ENCODE data around the gene CER1.

CER1 gene

GRCh38 chr9:14715102-14715501, 7.4 kb downstream of the CER1 start:
- TF ChIP-seq OSR1 (CRISPR knock-in tag; IDR thresholded peaks at IDR 0.05) (no peak), TCF4 (CRISPR knock-in tag; IDR thresholded peaks at IDR 0.05; ENCODE audit: borderline replicate concordance) (no peak), GLIS3 (CRISPR knock-in tag; IDR thresholded peaks at IDR 0.05) (no peak), ISL1 (CRISPR knock-in tag; IDR thresholded peaks at IDR 0.05) (0 out of 2 replicates have a peak, but pooled peaks have one; percentile 13), CSDC2 (CRISPR knock-in tag; IDR thresholded peaks at IDR 0.05) (no peak)
- no peak for ATAC-seq

- ATAC-seq: no peak
- TF ChIP-seq TCF4 (CRISPR knock-in tag; IDR thresholded peaks at IDR 0.05; ENCODE audit: borderline replicate concordance) (no peak), CSRNP3 (CRISPR knock-in tag; IDR thresholded peaks at IDR 0.05) (no peak), ISL1 (CRISPR knock-in tag; IDR thresholded peaks at IDR 0.05) (no peak), TSHZ2 (CRISPR knock-in tag; IDR thresholded peaks at IDR 0.05) (no peak), ESRRG (CRISPR knock-in tag; IDR thresholded peaks at IDR 0.05) (no peak), PPARA (CRISPR knock-in tag; IDR thresholded peaks at IDR 0.05; ENCODE audit: borderline replicate concordance) (no peak), ZNF8 (CRISPR knock-in tag; IDR thresholded peaks at IDR 0.05) (no peak)
Measured at GRCh38 chr9:14713187-14713767, 9.3 kb downstream of the CER1 start.

- no peak for ATAC-seq
- TF ChIP-seq ISL1 (CRISPR knock-in tag; IDR thresholded peaks at IDR 0.05) (peak; percentile 10; the same call in 1 of the 2 replicates), BACH2 (CRISPR knock-in tag; IDR thresholded peaks at IDR 0.05; ENCODE audit: borderline replicate concordance) (no peak)
Measured at GRCh38 chr9:14710804-14711203, 11.7 kb downstream of the CER1 start.

- TF ChIP-seq ZNF8 (CRISPR knock-in tag; IDR thresholded peaks at IDR 0.05): no peak
Measured at GRCh38 chr9:14706530-14707140, 15.9 kb downstream of the CER1 start.

GRCh38 chr9:14705079-14705478, 17.5 kb downstream of the CER1 start:
- ATAC-seq: no peak
- TF ChIP-seq TOX (CRISPR knock-in tag; IDR thresholded peaks at IDR 0.05; ENCODE audit: borderline replicate concordance) (no peak), ZFP3 (CRISPR knock-in tag; IDR thresholded peaks at IDR 0.05) (no peak), TCF4 (CRISPR knock-in tag; IDR thresholded peaks at IDR 0.05; ENCODE audit: borderline replicate concordance) (no peak), PATZ1 (CRISPR knock-in tag; IDR thresholded peaks at IDR 0.05; ENCODE audit: borderline replicate concordance) (no peak), BACH2 (CRISPR knock-in tag; IDR thresholded peaks at IDR 0.05; ENCODE audit: borderline replicate concordance) (no peak), RARB (CRISPR knock-in tag; IDR thresholded peaks at IDR 0.05) (no peak), CREB5 (CRISPR knock-in tag; IDR thresholded peaks at IDR 0.05; ENCODE audit: low read depth) (no peak), ZNF70 (CRISPR knock-in tag; IDR thresholded peaks at IDR 0.05) (no peak), ZC3H10 (CRISPR knock-in tag; IDR thresholded peaks at IDR 0.05) (no peak), ARNTL (CRISPR knock-in tag; IDR thresholded peaks at IDR 0.05; ENCODE audit: borderline replicate concordance, low read depth) (no peak), ESRRG (CRISPR knock-in tag; IDR thresholded peaks at IDR 0.05) (no peak), SNAI2 (CRISPR knock-in tag; IDR thresholded peaks at IDR 0.05) (no peak), OSR1 (CRISPR knock-in tag; IDR thresholded peaks at IDR 0.05) (no peak), PPARA (CRISPR knock-in tag; IDR thresholded peaks at IDR 0.05; ENCODE audit: borderline replicate concordance) (no peak), ZNF565 (CRISPR knock-in tag; conservative IDR thresholded peaks at IDR 0.05; ENCODE audit: low read depth) (no peak), POU6F1 (CRISPR knock-in tag; IDR thresholded peaks at IDR 0.05; ENCODE audit: borderline replicate concordance, low read depth) (no peak), TSHZ2 (CRISPR knock-in tag; IDR thresholded peaks at IDR 0.05) (no peak)

More at GRCh38 chr9:14706530-14707140, 15.9 kb downstream of the CER1 start:
- ATAC-seq: no peak
